GM12875 (cell line): ENCODE results near the gene HIVEP2.
A peak's percentile ranks its signal among the peaks of the same experiment; 100 is the strongest.

Experiments
- H3K4me3 ChIP-seq: one replicate; pipeline ENCODE4 v1.5.1; 2011; ENCODE audit warnings: low read depth, low read length, control low read depth
- CTCF ChIP-seq: IDR thresholded peaks from 2 replicates; pipeline ENCODE4 v1.5.1; 2011; ENCODE audit warnings: low read depth, mild to moderate bottlenecking, control low read depth, inconsistent platforms, low read length, moderate library complexity, borderline replicate concordance; ENCODE audit not compliant: insufficient read depth

The HIVEP2 gene

GRCh38 chr6:142945446-142946180, 637 bp upstream of the HIVEP2 start:
- TF ChIP-seq CTCF = no peak
- peak overlapping the region; percentile 86 for H3K4me3 ChIP-seq

- no peak for TF ChIP-seq CTCF
These were observed 590 bp downstream of the HIVEP2 start for GRCh38 chr6:142944124-142945048.

DNA sequence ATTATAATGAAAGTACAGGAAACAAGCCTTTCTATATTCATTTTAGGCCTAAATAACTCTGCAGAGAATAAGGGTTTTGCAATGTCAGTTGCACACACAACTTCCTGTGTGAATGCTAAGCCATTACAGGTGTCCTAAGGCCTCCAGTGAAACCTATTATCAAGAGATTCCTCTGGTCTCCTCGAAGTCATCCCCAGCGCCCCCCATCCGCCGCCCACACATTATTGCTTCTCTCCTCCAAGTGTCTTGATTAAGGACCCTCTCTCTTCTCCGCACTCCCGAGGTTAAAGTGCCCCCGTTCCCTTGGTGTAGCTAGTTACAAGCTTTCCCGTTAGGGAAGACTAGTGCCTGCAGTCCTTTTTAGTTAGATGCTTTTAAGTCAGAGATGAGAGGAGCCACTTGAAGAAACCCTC, 1.3 kb downstream of the HIVEP2 start:
- TF ChIP-seq CTCF = no peak
- peak overlapping the region; percentile 86 for H3K4me3 ChIP-seq

More at GRCh38 chr6:142944124-142945048, 590 bp downstream of the HIVEP2 start:
- H3K4me3 ChIP-seq = peak overlapping the region; percentile 86

- H3K4me3 ChIP-seq = no peak overlapping the region
- TF ChIP-seq CTCF = peak; percentile 15; the same call in 1 of the 2 replicates
These were observed 2.2 kb downstream of the HIVEP2 start for GRCh38 chr6:142942805-142943227.

- no peak overlapping the region for H3K4me3 ChIP-seq
- TF ChIP-seq CTCF = no peak
These were observed 2.7 kb downstream of the HIVEP2 start for GRCh38 chr6:142942238-142942637.

GRCh38 chr6:142941018-142941417, 4.0 kb downstream of the HIVEP2 start:
- TF ChIP-seq CTCF = no peak
- H3K4me3 ChIP-seq = no peak overlapping the region
